HCT116 (cell line): ENCODE data around the gene CEP57. TPM values are rescaled to one million over a fixed set of nuclear protein-coding genes. Genes with fewer than 3 reads are reported as not detected.

Experiments
- ATAC-seq: fragments of 200-7000 bp; cut with Tn5 transposase; 2 replicates; pipeline ENCODE4 v1.9.1; 2020; ENCODE audit warnings: mild to moderate bottlenecking, moderate library complexity
- BruUV-seq: library from RNA; stranded (reverse); fragments of 400-500 nt; replicated peaks from 2 replicates; lab custom pipeline; 2021; lab: Mats Ljungman, UMichigan
- CTCF ChIA-PET: fragments of 300-600 bp; sonication (Branson Sonifier 250); formaldehyde crosslinking; loops from one replicate; lab custom pipeline; 2021; ENCODE audit warnings: antibody characterized with exemption; lab: Charles Lee
- POLR2A ChIA-PET: fragments of 300-600, 350-600 bp; sonication (Branson Sonifier 250); formaldehyde crosslinking; loops from one replicate; lab custom pipeline; 2021; ENCODE audit warnings: antibody characterized with exemption; lab: Charles Lee
- RAD21 ChIA-PET, 2 experiments: fragments of 300-600 bp; sonication (Branson Sonifier 250); formaldehyde crosslinking; loops; one replicate each; lab custom pipeline; 2023; ENCODE audit warnings: low total read pairs in 2 of 2; ENCODE audit not compliant: uncharacterized antibody in 2 of 2, unreplicated experiment in 2 of 2, low non-redundant PET in 1 of 2; lab: Charles Lee
- DNase-seq: peaks from one replicate; pipeline ENCODE4 v3.0.0-alpha.2; 2010; ENCODE audit warnings: low read depth, low spot score
- H2AFZ ChIP-seq: fragments of 200-600 bp; shearing (Covaris generic), sonication (generic); 2 replicates; pipeline ENCODE4 v1.6.1; 2017; ENCODE audit warnings: low read depth, mixed run types, mixed read lengths, antibody characterized with exemption, low read length; ENCODE audit not compliant: poor library complexity, severe bottlenecking
- H3K27ac ChIP-seq: 2 replicates; pipeline ENCODE4 v1.5.1; 2012; ENCODE audit warnings: low read depth, low read length
- H3K27me3 ChIP-seq: fragments of 200-600 bp; sonication (generic); 2 replicates; pipeline ENCODE4 v1.6.1; 2016; ENCODE audit warnings: mixed run types, low read length, mixed read lengths; ENCODE audit not compliant: insufficient read depth
- H3K36me3 ChIP-seq, 2 experiments: fragments of 200-500 bp in 1 of 2; fragments of 200-600 bp in 1 of 2; sonication (Bioruptor generic) in 1 of 2; sonication (generic) in 1 of 2; 2 replicates each; pipeline versions ENCODE4 v1.5.1 to v1.6.1; 2014 to 2016; ENCODE audit warnings: low read length in 2 of 2, inconsistent platforms in 1 of 2, mixed read lengths in 1 of 2, mixed run types in 1 of 2; ENCODE audit not compliant: insufficient read depth in 2 of 2, control insufficient read depth in 1 of 2
- H3K4me1 ChIP-seq, 2 experiments: fragments of 200-600 bp in 1 of 2; sonication (generic) in 1 of 2; 2 replicates each; pipeline versions ENCODE4 v1.5.1 to v1.6.1; 2012 to 2017; ENCODE audit warnings: low read length in 2 of 2, inconsistent platforms in 1 of 2, mild to moderate bottlenecking in 1 of 2, mixed read lengths in 1 of 2, mixed run types in 1 of 2, moderate library complexity in 1 of 2; ENCODE audit not compliant: insufficient read depth in 2 of 2, control insufficient read depth in 1 of 2
- H3K4me2 ChIP-seq: fragments of 200-600 bp; sonication (generic); 2 replicates; pipeline ENCODE4 v1.6.1; 2017; ENCODE audit warnings: mixed run types, low read length, mixed read lengths
- H3K4me3 ChIP-seq, 2 experiments: fragments of 200-600 bp in 1 of 2; sonication (generic) in 1 of 2; replicated peaks in 1 of 2; 2 replicates each; pipeline ENCODE4 v1.5.1; 2011 to 2016; ENCODE audit warnings: low read length in 2 of 2, control low read depth in 1 of 2, low read depth in 1 of 2, mild to moderate bottlenecking in 1 of 2, mixed read lengths in 1 of 2, mixed run types in 1 of 2
- H3K79me2 ChIP-seq: fragments of 200-600 bp; sonication (generic); 2 replicates; pipeline ENCODE4 v1.6.1; 2017; ENCODE audit warnings: mild to moderate bottlenecking, mixed run types, low read length, moderate library complexity, mixed read lengths; ENCODE audit not compliant: insufficient read depth
- H3K9ac ChIP-seq: fragments of 200-600 bp; sonication (generic); 2 replicates; pipeline ENCODE4 v1.6.1; 2016; ENCODE audit warnings: low read length, mixed read lengths
- H3K9me2 ChIP-seq: fragments of 200-600 bp; sonication (generic), shearing (Covaris generic); 2 replicates; pipeline ENCODE4 v1.6.1; 2017; ENCODE audit warnings: mixed run types, mild to moderate bottlenecking, moderate library complexity; ENCODE audit not compliant: insufficient read depth
- H3K9me3 ChIP-seq, 2 experiments: fragments of 200-500 bp in 1 of 2; fragments of 200-600 bp in 1 of 2; sonication (Bioruptor generic) in 1 of 2; sonication (generic) in 1 of 2; 2 replicates each; pipeline ENCODE4 v1.6.1; 2014 to 2017; ENCODE audit warnings: low read length in 2 of 2, mixed read lengths in 2 of 2, inconsistent platforms in 1 of 2, low read depth in 1 of 2, mild to moderate bottlenecking in 1 of 2, mixed run types in 1 of 2, moderate library complexity in 1 of 2; ENCODE audit not compliant: control insufficient read depth in 1 of 2, insufficient read depth in 1 of 2
- H4K20me1 ChIP-seq: fragments of 200-600 bp; sonication (generic), shearing (Covaris generic); 2 replicates; pipeline ENCODE4 v1.6.1; 2017; ENCODE audit warnings: mixed run types, mild to moderate bottlenecking, moderate library complexity; ENCODE audit not compliant: insufficient read depth
- ELF1 ChIP-seq: IDR thresholded peaks from 2 replicates; pipeline ENCODE4 v1.6.1; 2012; ENCODE audit warnings: low read depth, borderline replicate concordance
- EZH2 ChIP-seq: fragments of 200-600 bp; sonication (generic); IDR thresholded peaks from 2 replicates; pipeline ENCODE4 v1.6.1; 2017; ENCODE audit warnings: antibody characterized with exemption, mixed run types
- POLR2AphosphoS5 ChIP-seq: IDR thresholded peaks from 2 replicates; pipeline ENCODE4 v1.6.1; 2011; ENCODE audit warnings: mild to moderate bottlenecking, low read depth, low read length, moderate library complexity
- SIN3A ChIP-seq: IDR thresholded peaks from 2 replicates; pipeline ENCODE4 v1.6.1; 2012; ENCODE audit warnings: low read depth
- SP1 ChIP-seq: IDR thresholded peaks from 2 replicates; pipeline ENCODE4 v1.6.1; 2012; ENCODE audit warnings: low read depth
- SRF ChIP-seq: IDR thresholded peaks from 2 replicates; pipeline ENCODE4 v1.6.1; 2012; ENCODE audit warnings: low read depth
- YY1 ChIP-seq: IDR thresholded peaks from 2 replicates; pipeline ENCODE4 v1.6.1; 2011; ENCODE audit warnings: low read length, low read depth, moderate library complexity, mild to moderate bottlenecking; ENCODE audit not compliant: insufficient replicate concordance; ENCODE audit errors: extremely low read depth
- ZFX ChIP-seq: fragments of 450-650 bp; IDR thresholded peaks from 2 replicates; pipeline ENCODE4 v1.6.1; 2017
- ZNF274 ChIP-seq: fragments of 200-500 bp; sonication (Bioruptor generic); IDR thresholded peaks from 2 replicates; pipeline ENCODE4 v1.6.1; 2014; ENCODE audit warnings: mild to moderate bottlenecking, low read depth, low read length, inconsistent platforms
- intact Hi-C: fragments of 100-400 bp; cut with micrococcal nuclease; formaldehyde crosslinking; loops from 2 replicates; pipeline ENCODE4 v1.10.0; 2022
- total RNA-seq: library from RNA; stranded (reverse); gene quantifications from one replicate; pipeline ENCODE4 v1.2.1, GENCODE V29; 2021; ENCODE audit not compliant: unreplicated experiment
- TF ChIP-seq, protein P1 (sequence below): IDR thresholded peaks from 2 replicates; pipeline ENCODE4 v1.6.1; 2011; ENCODE audit warnings: mild to moderate bottlenecking, low read length, moderate library complexity; ENCODE audit not compliant: insufficient replicate concordance; ENCODE audit errors: extremely low read depth
- TF ChIP-seq, protein P2 (sequence below): IDR thresholded peaks from 2 replicates; pipeline ENCODE4 v1.6.1; 2012
- TF ChIP-seq, protein P3 (sequence below): IDR thresholded peaks from 2 replicates; pipeline ENCODE4 v1.6.1; 2012
- TF ChIP-seq, protein P4 (sequence below), 3 experiments: fragments of 200-600 bp in 1 of 3; sonication (generic) in 1 of 3; IDR thresholded peaks in 2 of 3; conservative IDR thresholded peaks in 1 of 3; 2 replicates each; pipeline ENCODE4 v1.5.1; 2012 to 2017; ENCODE audit warnings: low read depth in 2 of 3, low read length in 2 of 3, antibody characterized with exemption in 1 of 3, borderline replicate concordance in 1 of 3, control low read depth in 1 of 3, mild to moderate bottlenecking in 1 of 3, mixed read lengths in 1 of 3, mixed run types in 1 of 3, moderate library complexity in 1 of 3; ENCODE audit not compliant: insufficient read depth in 1 of 3
- TF ChIP-seq, protein P5 (sequence below): IDR thresholded peaks from 2 replicates; pipeline ENCODE4 v1.6.1; 2012; ENCODE audit warnings: low read depth

The CEP57 gene
- total RNA-seq, 1 experiment from 2014 or later = 43.3 TPM

DNA sequence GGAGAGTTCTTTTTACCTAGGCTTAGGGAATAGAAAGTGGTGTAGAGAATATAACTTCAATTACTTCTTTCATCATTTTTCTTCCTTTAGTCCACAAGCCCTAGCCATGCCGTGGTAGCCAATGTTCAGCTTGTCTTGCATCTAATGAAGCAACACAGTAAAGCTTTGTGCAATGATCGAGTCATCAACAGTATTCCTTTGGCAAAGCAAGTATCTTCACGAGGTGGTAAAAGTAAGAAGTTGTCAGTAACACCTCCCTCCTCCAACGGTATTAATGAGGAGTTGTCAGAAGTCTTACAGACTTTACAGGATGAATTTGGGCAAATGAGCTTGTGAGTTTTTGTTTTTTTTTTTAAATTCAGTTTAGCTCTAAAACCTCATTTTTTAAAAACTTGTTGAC lies 37.4 kb downstream of the CEP57 start:
- H3K36me3 ChIP-seq = peaks cover 8 to 18% of the 10 kb centered on the region in 2 experiments
- H3K27ac ChIP-seq = no peak overlapping the region
- no peaks in the 10 kb centered on the region for H3K9me3 ChIP-seq
- no peaks in the 10 kb centered on the region for H3K4me1 ChIP-seq
- ChIA-PET RAD21 (no interaction called here), POLR2A (interaction anchor here (0.6 kb wide), 1 partner anchor 999 kb away, joined by 3 read pairs; no protein-coding TSS in a partner anchor), CTCF (interaction anchor here (1.4 kb wide), 1 partner anchor 9 kb away, joined by 4 read pairs; no protein-coding TSS in a partner anchor)
- no peaks in the 10 kb centered on the region for H3K9me2 ChIP-seq
- H2AFZ ChIP-seq = no peak overlapping the region
- no peak for DNase-seq
- BruUV-seq = no TSS peak
- H3K9ac ChIP-seq = no peak overlapping the region
- no peaks in the 10 kb centered on the region for H3K27me3 ChIP-seq
- H3K4me2 ChIP-seq = no peak overlapping the region
- no peak for ATAC-seq
- H4K20me1 ChIP-seq = no peaks in the 10 kb centered on the region
- no peak for TF ChIP-seq SRF
- no peak for TF ChIP-seq ZNF274
- TF ChIP-seq, protein P1, sequence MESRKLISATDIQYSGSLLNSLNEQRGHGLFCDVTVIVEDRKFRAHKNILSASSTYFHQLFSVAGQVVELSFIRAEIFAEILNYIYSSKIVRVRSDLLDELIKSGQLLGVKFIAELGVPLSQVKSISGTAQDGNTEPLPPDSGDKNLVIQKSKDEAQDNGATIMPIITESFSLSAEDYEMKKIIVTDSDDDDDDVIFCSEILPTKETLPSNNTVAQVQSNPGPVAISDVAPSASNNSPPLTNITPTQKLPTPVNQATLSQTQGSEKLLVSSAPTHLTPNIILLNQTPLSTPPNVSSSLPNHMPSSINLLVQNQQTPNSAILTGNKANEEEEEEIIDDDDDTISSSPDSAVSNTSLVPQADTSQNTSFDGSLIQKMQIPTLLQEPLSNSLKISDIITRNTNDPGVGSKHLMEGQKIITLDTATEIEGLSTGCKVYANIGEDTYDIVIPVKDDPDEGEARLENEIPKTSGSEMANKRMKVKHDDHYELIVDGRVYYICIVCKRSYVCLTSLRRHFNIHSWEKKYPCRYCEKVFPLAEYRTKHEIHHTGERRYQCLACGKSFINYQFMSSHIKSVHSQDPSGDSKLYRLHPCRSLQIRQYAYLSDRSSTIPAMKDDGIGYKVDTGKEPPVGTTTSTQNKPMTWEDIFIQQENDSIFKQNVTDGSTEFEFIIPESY = no peak
- no peak for TF ChIP-seq SIN3A
- no peak for TF ChIP-seq ZFX
- TF ChIP-seq, protein P2, sequence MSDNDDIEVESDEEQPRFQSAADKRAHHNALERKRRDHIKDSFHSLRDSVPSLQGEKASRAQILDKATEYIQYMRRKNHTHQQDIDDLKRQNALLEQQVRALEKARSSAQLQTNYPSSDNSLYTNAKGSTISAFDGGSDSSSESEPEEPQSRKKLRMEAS = no peak
- TF ChIP-seq, protein P3, sequence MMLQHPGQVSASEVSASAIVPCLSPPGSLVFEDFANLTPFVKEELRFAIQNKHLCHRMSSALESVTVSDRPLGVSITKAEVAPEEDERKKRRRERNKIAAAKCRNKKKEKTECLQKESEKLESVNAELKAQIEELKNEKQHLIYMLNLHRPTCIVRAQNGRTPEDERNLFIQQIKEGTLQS = no peak
- TF ChIP-seq, protein P4, sequence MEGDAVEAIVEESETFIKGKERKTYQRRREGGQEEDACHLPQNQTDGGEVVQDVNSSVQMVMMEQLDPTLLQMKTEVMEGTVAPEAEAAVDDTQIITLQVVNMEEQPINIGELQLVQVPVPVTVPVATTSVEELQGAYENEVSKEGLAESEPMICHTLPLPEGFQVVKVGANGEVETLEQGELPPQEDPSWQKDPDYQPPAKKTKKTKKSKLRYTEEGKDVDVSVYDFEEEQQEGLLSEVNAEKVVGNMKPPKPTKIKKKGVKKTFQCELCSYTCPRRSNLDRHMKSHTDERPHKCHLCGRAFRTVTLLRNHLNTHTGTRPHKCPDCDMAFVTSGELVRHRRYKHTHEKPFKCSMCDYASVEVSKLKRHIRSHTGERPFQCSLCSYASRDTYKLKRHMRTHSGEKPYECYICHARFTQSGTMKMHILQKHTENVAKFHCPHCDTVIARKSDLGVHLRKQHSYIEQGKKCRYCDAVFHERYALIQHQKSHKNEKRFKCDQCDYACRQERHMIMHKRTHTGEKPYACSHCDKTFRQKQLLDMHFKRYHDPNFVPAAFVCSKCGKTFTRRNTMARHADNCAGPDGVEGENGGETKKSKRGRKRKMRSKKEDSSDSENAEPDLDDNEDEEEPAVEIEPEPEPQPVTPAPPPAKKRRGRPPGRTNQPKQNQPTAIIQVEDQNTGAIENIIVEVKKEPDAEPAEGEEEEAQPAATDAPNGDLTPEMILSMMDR (IDR thresholded peaks at IDR 0.05 in 2 of 3, conservative IDR thresholded peaks at IDR 0.05 in 1 of 3; ENCODE audit: borderline replicate concordance in 1 of 3, insufficient read depth in 1 of 3, low read depth in 2 of 3, low read length in 2 of 3) = no peak
- no peak for TF ChIP-seq EZH2
- TF ChIP-seq YY1 = no peak
- no peak for TF ChIP-seq ELF1
- TF ChIP-seq, protein P5, sequence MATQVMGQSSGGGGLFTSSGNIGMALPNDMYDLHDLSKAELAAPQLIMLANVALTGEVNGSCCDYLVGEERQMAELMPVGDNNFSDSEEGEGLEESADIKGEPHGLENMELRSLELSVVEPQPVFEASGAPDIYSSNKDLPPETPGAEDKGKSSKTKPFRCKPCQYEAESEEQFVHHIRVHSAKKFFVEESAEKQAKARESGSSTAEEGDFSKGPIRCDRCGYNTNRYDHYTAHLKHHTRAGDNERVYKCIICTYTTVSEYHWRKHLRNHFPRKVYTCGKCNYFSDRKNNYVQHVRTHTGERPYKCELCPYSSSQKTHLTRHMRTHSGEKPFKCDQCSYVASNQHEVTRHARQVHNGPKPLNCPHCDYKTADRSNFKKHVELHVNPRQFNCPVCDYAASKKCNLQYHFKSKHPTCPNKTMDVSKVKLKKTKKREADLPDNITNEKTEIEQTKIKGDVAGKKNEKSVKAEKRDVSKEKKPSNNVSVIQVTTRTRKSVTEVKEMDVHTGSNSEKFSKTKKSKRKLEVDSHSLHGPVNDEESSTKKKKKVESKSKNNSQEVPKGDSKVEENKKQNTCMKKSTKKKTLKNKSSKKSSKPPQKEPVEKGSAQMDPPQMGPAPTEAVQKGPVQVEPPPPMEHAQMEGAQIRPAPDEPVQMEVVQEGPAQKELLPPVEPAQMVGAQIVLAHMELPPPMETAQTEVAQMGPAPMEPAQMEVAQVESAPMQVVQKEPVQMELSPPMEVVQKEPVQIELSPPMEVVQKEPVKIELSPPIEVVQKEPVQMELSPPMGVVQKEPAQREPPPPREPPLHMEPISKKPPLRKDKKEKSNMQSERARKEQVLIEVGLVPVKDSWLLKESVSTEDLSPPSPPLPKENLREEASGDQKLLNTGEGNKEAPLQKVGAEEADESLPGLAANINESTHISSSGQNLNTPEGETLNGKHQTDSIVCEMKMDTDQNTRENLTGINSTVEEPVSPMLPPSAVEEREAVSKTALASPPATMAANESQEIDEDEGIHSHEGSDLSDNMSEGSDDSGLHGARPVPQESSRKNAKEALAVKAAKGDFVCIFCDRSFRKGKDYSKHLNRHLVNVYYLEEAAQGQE = no peak
- no peak for TF ChIP-seq SP1
- TF ChIP-seq POLR2AphosphoS5 = no peak
- H3K4me3 ChIP-seq = no peak overlapping the region
- intact Hi-C loops = no loop called here
- H3K79me2 ChIP-seq = no peaks in the 10 kb centered on the region
